HCT116 (cell line): ENCODE results near the gene ZBTB7B.

Experiments used
- ATF3 ChIP-seq: IDR thresholded peaks from 2 replicates; pipeline ENCODE4 v1.6.1; 2012
- CEBPB ChIP-seq: IDR thresholded peaks from 2 replicates; pipeline ENCODE4 v1.6.1; 2012; ENCODE audit warnings: low read depth
- CTCF ChIP-seq, 3 experiments: fragments of 200-600 bp in 1 of 3; sonication (generic) in 1 of 3; IDR thresholded peaks in 2 of 3; conservative IDR thresholded peaks in 1 of 3; 2 replicates each; pipeline ENCODE4 v1.5.1; 2012 to 2017; ENCODE audit warnings: low read depth in 2 of 3, low read length in 2 of 3, antibody characterized with exemption in 1 of 3, borderline replicate concordance in 1 of 3, control low read depth in 1 of 3, mild to moderate bottlenecking in 1 of 3, mixed read lengths in 1 of 3, mixed run types in 1 of 3, moderate library complexity in 1 of 3; ENCODE audit not compliant: insufficient read depth in 1 of 3
- EGR1 ChIP-seq: IDR thresholded peaks from 2 replicates; pipeline ENCODE4 v1.6.1; 2012; ENCODE audit warnings: low read depth
- EZH2 ChIP-seq: fragments of 200-600 bp; sonication (generic); IDR thresholded peaks from 2 replicates; pipeline ENCODE4 v1.6.1; 2017; ENCODE audit warnings: antibody characterized with exemption, mixed run types
- EZH2phosphoT487 ChIP-seq: fragments of 200-600 bp; IDR thresholded peaks from 2 replicates; pipeline ENCODE4 v1.6.1; 2018; ENCODE audit warnings: antibody characterized with exemption, borderline replicate concordance
- MAX ChIP-seq: IDR thresholded peaks from 2 replicates; pipeline ENCODE4 v1.6.1; 2012
- POLR2A ChIP-seq: IDR thresholded peaks from 2 replicates; pipeline ENCODE4 v1.7.0; 2011; ENCODE audit warnings: borderline replicate concordance; ENCODE audit not compliant: insufficient read depth, insufficient read length; ENCODE audit errors: extremely low read depth
- POLR2AphosphoS5 ChIP-seq: IDR thresholded peaks from 2 replicates; pipeline ENCODE4 v1.6.1; 2011; ENCODE audit warnings: mild to moderate bottlenecking, low read depth, low read length, moderate library complexity
- SIN3A ChIP-seq: IDR thresholded peaks from 2 replicates; pipeline ENCODE4 v1.6.1; 2012; ENCODE audit warnings: low read depth
- TCF7L2 ChIP-seq: IDR thresholded peaks from 2 replicates; pipeline ENCODE4 v1.7.0; 2011; ENCODE audit warnings: borderline replicate concordance, inconsistent platforms; ENCODE audit not compliant: insufficient read depth, insufficient read length; ENCODE audit errors: extremely low read depth
- TF ChIP-seq, protein P1 (sequence below): IDR thresholded peaks from 2 replicates; pipeline ENCODE4 v1.6.1; 2011; ENCODE audit warnings: mild to moderate bottlenecking, low read length, moderate library complexity; ENCODE audit not compliant: insufficient replicate concordance; ENCODE audit errors: extremely low read depth
- TF ChIP-seq, protein P2 (sequence below): IDR thresholded peaks from 2 replicates; pipeline ENCODE4 v1.6.1; 2012; ENCODE audit warnings: low read depth

- TF ChIP-seq POLR2AphosphoS5 (no peak), CTCF (IDR thresholded peaks at IDR 0.05 in 2 of 3, conservative IDR thresholded peaks at IDR 0.05 in 1 of 3; ENCODE audit: borderline replicate concordance in 1 of 3, insufficient read depth in 1 of 3, low read depth in 2 of 3, low read length in 2 of 3) (no peak), EZH2 (no peak), SIN3A (no peak), POLR2A (no peak), ATF3 (no peak), MAX (no peak), EZH2phosphoT487 (no peak), TCF7L2 (no peak), CEBPB (no peak), EGR1 (no peak)
- TF ChIP-seq, protein P1, sequence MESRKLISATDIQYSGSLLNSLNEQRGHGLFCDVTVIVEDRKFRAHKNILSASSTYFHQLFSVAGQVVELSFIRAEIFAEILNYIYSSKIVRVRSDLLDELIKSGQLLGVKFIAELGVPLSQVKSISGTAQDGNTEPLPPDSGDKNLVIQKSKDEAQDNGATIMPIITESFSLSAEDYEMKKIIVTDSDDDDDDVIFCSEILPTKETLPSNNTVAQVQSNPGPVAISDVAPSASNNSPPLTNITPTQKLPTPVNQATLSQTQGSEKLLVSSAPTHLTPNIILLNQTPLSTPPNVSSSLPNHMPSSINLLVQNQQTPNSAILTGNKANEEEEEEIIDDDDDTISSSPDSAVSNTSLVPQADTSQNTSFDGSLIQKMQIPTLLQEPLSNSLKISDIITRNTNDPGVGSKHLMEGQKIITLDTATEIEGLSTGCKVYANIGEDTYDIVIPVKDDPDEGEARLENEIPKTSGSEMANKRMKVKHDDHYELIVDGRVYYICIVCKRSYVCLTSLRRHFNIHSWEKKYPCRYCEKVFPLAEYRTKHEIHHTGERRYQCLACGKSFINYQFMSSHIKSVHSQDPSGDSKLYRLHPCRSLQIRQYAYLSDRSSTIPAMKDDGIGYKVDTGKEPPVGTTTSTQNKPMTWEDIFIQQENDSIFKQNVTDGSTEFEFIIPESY, result no peak
- TF ChIP-seq, protein P2, sequence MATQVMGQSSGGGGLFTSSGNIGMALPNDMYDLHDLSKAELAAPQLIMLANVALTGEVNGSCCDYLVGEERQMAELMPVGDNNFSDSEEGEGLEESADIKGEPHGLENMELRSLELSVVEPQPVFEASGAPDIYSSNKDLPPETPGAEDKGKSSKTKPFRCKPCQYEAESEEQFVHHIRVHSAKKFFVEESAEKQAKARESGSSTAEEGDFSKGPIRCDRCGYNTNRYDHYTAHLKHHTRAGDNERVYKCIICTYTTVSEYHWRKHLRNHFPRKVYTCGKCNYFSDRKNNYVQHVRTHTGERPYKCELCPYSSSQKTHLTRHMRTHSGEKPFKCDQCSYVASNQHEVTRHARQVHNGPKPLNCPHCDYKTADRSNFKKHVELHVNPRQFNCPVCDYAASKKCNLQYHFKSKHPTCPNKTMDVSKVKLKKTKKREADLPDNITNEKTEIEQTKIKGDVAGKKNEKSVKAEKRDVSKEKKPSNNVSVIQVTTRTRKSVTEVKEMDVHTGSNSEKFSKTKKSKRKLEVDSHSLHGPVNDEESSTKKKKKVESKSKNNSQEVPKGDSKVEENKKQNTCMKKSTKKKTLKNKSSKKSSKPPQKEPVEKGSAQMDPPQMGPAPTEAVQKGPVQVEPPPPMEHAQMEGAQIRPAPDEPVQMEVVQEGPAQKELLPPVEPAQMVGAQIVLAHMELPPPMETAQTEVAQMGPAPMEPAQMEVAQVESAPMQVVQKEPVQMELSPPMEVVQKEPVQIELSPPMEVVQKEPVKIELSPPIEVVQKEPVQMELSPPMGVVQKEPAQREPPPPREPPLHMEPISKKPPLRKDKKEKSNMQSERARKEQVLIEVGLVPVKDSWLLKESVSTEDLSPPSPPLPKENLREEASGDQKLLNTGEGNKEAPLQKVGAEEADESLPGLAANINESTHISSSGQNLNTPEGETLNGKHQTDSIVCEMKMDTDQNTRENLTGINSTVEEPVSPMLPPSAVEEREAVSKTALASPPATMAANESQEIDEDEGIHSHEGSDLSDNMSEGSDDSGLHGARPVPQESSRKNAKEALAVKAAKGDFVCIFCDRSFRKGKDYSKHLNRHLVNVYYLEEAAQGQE, result no peak
Observed at GRCh38 chr1:154996966-154997701, 5.5 kb upstream of the ZBTB7B start.
